Measurements from ENCODE around the gene USP16. TPM values are rescaled to one million over a fixed set of nuclear protein-coding genes. Genes with fewer than 3 reads are reported as not detected.

The USP16 gene
- total and polyA plus RNA-seq, 2 of the 13 experiments (the other 11 are each of a cell fraction or from before 2014, with no cell fraction given): 16.5 to 46.9 TPM

DNA sequence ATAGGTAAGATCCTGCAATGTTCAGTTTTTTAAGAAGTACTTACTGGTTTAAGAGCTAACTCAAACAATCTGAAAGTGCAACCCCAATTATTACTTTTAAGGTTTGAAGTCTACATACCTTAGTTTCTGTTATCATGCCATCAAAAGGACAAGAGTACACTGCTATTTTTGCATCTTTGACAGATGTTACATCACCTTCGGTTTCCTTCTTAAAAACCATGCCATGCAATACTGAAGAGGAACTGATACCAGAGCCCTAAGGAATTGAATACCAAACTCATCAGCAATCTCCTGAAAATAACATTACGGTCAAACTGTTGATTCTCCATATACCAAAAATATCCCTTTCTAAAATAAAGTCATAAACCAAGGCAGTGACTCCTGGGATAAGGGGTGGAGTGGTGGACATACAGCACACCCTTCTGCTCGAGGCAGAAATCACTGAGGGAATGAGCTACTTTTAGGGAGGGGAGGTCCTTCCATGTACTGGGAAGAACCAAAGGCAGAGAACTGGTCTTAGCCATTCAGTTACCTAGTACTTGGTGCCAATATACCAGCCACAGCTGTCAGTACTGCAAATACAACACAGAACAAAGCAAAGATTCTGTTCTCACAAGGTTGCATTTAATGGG is 40.5 kb downstream of the USP16 start (continued):
- TF ChIP-seq, protein P1, sequence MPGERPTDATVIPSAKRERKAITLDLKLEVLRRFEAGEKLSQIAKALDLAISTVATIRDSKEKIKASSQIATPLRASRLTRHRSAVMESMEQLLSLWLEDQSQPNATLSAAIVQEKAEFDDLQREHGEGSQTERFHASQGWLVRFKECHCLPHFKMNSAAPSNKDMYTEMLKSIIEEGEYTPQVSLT (CRISPR knock-in tag; IDR thresholded peaks at IDR 0.05; ENCODE audit: borderline replicate concordance, low read depth): no peak
- TF ChIP-seq ZMYM3 (CRISPR knock-in tag; IDR thresholded peaks at IDR 0.05): no peak
- TF ChIP-seq, protein P2, sequence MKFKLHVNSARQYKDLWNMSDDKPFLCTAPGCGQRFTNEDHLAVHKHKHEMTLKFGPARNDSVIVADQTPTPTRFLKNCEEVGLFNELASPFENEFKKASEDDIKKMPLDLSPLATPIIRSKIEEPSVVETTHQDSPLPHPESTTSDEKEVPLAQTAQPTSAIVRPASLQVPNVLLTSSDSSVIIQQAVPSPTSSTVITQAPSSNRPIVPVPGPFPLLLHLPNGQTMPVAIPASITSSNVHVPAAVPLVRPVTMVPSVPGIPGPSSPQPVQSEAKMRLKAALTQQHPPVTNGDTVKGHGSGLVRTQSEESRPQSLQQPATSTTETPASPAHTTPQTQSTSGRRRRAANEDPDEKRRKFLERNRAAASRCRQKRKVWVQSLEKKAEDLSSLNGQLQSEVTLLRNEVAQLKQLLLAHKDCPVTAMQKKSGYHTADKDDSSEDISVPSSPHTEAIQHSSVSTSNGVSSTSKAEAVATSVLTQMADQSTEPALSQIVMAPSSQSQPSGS (CRISPR knock-in tag; IDR thresholded peaks at IDR 0.05): no peak
- TF ChIP-seq ZNF326 (CRISPR knock-in tag; IDR thresholded peaks at IDR 0.05; ENCODE audit: borderline replicate concordance): no peak
- no peak for TF ChIP-seq ZNF670 (CRISPR knock-in tag; IDR thresholded peaks at IDR 0.05; ENCODE audit: borderline replicate concordance)
- TF ChIP-seq RERE (CRISPR knock-in tag; IDR thresholded peaks at IDR 0.05; ENCODE audit: low read depth): no peak
- no peak for TF ChIP-seq ZNF605 (CRISPR knock-in tag; IDR thresholded peaks at IDR 0.05)

All from HepG2 (cell line).